A673 (cell line): ENCODE results near the gene ZNF431.
"Not testable (repeated sequence)": the region's sequence is repeated elsewhere in the genome, so short reads cannot be mapped to it uniquely, and the experiment has no call there.

ENCODE experiments used
- CTCF ChIP-seq: fragments of 300-800, 200-600 bp; sonication (generic); conservative IDR thresholded peaks from 2 replicates; pipeline ENCODE4 v1.5.1; 2017; ENCODE audit warnings: low read depth, mild to moderate bottlenecking, antibody characterized with exemption, low read length, moderate library complexity, mixed read lengths
- EZH2 ChIP-seq: fragments of 200-600 bp; sonication (generic); IDR thresholded peaks from 2 replicates; pipeline ENCODE4 v1.6.1; 2017; ENCODE audit warnings: borderline replicate concordance, low read depth, mild to moderate bottlenecking, mixed read lengths, antibody characterized with exemption, low read length; ENCODE audit not compliant: poor library complexity, severe bottlenecking

DNA sequence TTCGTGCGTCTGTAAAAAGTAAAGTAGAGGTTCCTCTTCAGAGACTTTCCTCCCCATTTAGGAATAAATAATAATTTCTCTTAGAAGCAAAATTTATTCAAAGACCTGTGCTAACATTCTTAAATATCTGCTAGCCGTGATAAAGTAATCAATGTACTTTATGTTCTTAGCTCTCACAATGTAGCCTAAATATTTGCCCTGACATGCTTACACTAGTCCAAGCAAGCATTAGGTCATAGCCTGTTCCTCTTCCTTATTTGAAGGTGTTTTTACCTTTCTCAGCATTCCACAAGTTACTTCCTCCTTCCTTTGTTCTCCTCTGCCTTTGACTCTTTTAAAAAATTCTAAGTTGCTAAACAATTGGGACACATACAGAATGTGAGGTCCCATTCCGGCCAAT is 94.9 kb downstream of the ZNF431 start:
- not testable (repeated sequence) for TF ChIP-seq CTCF, EZH2
